K562 (cell line): ENCODE measurements around the gene TRIM26. TPM values are rescaled to one million over a fixed set of nuclear protein-coding genes. Genes with fewer than 3 reads are reported as not detected.
"Not testable (repeated sequence)": the region's sequence is repeated elsewhere in the genome, so short reads cannot be mapped to it uniquely, and the experiment has no call there.

Experiments
- ATAC-seq: fragments of 200-7000 bp; cut with Tn5 transposase; 3 replicates; pipeline ENCODE4 v1.9.1; 2020; ENCODE audit warnings: moderate library complexity
- BruUV-seq: library from RNA; stranded (reverse); fragments of 400-500 nt; replicated peaks from 2 replicates; lab custom pipeline; 2021; lab: Mats Ljungman, UMichigan
- CTCF ChIA-PET: fragments of 300-600 bp; formaldehyde crosslinking; extraction: SDS; loops from one replicate; lab custom pipeline; 2021; ENCODE audit warnings: low intra/inter-chr PET ratio; lab: Yijun Ruan, JAX
- POLR2A ChIA-PET: fragments of 300-600, 350-650 bp; sonication (Branson Sonifier 250); formaldehyde crosslinking; extraction: SDS; loops from one replicate; lab custom pipeline; 2021; ENCODE audit warnings: antibody characterized with exemption, inconsistent platforms; lab: Yijun Ruan, JAX
- DNase-seq, 4 experiments: peaks; one replicate each; pipeline versions ENCODE4 v3.0.0 to v3.0.0-alpha.2; 2011 to 2018; ENCODE audit warnings: low spot score in 3 of 4, mixed read lengths in 3 of 4; ENCODE audit errors: extremely low read depth in 1 of 4
- FAIRE-seq: peaks from 2 replicates; lab custom pipeline; 2011; peaks lifted over from hg19 to GRCh38; lab: Jason Lieb, UNC
- H2AFZ ChIP-seq: 2 replicates; pipeline ENCODE4 v1.6.0; 2011; ENCODE audit warnings: low read depth, low read length, control low read depth, inconsistent platforms
- H3K27ac ChIP-seq: fragments of 200-600 bp; 3 replicates; pipeline ENCODE4 v1.8.0; 2011; ENCODE audit warnings: low read depth, mild to moderate bottlenecking, control low read depth, inconsistent platforms, low read length, moderate library complexity, mixed read lengths; ENCODE audit errors: extremely low read depth
- H3K27me3 ChIP-seq, 2 experiments: fragments of 300-600 bp in 1 of 2; 2 replicates in 1 of 2; 3 replicates in 1 of 2; pipeline versions ENCODE4 v1.6.0 to v1.8.0; 2011; ENCODE audit warnings: inconsistent platforms in 2 of 2, low read length in 2 of 2, mild to moderate bottlenecking in 1 of 2, mixed read lengths in 1 of 2, moderate library complexity in 1 of 2; ENCODE audit not compliant: control insufficient read depth in 2 of 2, insufficient read depth in 2 of 2
- H3K36me3 ChIP-seq: fragments of 300-600 bp; 3 replicates; pipeline ENCODE4 v1.8.0; 2011; ENCODE audit warnings: mild to moderate bottlenecking, low read length, inconsistent platforms; ENCODE audit not compliant: control insufficient read depth, insufficient read depth
- H3K4me1 ChIP-seq, 2 experiments: fragments of 200-600 bp in 1 of 2; replicated peaks in 1 of 2; 2 replicates in 1 of 2; 3 replicates in 1 of 2; pipeline versions ENCODE4 v1.5.1 to v1.8.0; 2011; ENCODE audit warnings: inconsistent platforms in 2 of 2, low read length in 2 of 2, mild to moderate bottlenecking in 1 of 2, mixed read lengths in 1 of 2, moderate library complexity in 1 of 2; ENCODE audit not compliant: control insufficient read depth in 2 of 2, insufficient read depth in 2 of 2
- H3K4me2 ChIP-seq: 2 replicates; pipeline ENCODE4 v1.6.1; 2011; ENCODE audit warnings: low read length, control low read depth, inconsistent platforms, mixed read lengths; ENCODE audit not compliant: insufficient read depth
- H3K4me3 ChIP-seq: fragments of 200-600 bp; sonication (generic), shearing (Covaris generic); 2 replicates; pipeline ENCODE4 v1.5.1; 2016; ENCODE audit warnings: control low read depth, inconsistent platforms
- H3K79me2 ChIP-seq: fragments of 200-600 bp; 3 replicates; pipeline ENCODE4 v1.8.0; 2011; ENCODE audit warnings: low read length, inconsistent platforms; ENCODE audit not compliant: control insufficient read depth, insufficient read depth
- H3K9ac ChIP-seq, 2 experiments: 2 replicates each; pipeline versions ENCODE4 v1.6.0 to v1.6.1; 2011; ENCODE audit warnings: low read depth in 2 of 2, low read length in 2 of 2, control low read depth in 1 of 2, inconsistent platforms in 1 of 2, mild to moderate bottlenecking in 1 of 2, mixed read lengths in 1 of 2; ENCODE audit not compliant: insufficient read depth in 1 of 2
- H3K9me1 ChIP-seq: one replicate; pipeline ENCODE4 v1.6.0; 2011; ENCODE audit warnings: inconsistent platforms, mild to moderate bottlenecking, low read length, moderate library complexity; ENCODE audit not compliant: control insufficient read depth, insufficient read depth
- H3K9me3 ChIP-seq: replicated peaks from 2 replicates; pipeline ENCODE4 v1.5.1; 2011; ENCODE audit warnings: low read depth, low read length, inconsistent platforms; ENCODE audit not compliant: control insufficient read depth, insufficient read depth
- H4K20me1 ChIP-seq: replicated peaks from 2 replicates; pipeline ENCODE4 v1.6.1; 2011; ENCODE audit warnings: low read length, inconsistent platforms, mixed read lengths; ENCODE audit not compliant: control insufficient read depth, insufficient read depth
- CHD4 ChIP-seq: fragments of 200-600 bp; sonication (generic); IDR thresholded peaks from 3 replicates; pipeline ENCODE4 v1.6.1; 2012; ENCODE audit warnings: low read depth, mild to moderate bottlenecking, mixed read lengths, low read length, inconsistent platforms; ENCODE audit not compliant: insufficient read depth, insufficient replicate concordance, poor library complexity, severe bottlenecking
- HDAC8 ChIP-seq: fragments of 450-650 bp; IDR thresholded peaks from 2 replicates; pipeline ENCODE4 v1.6.1; 2016; ENCODE audit warnings: mild to moderate bottlenecking, missing genetic modification characterization, moderate library complexity, missing compliant biosample characterization
- HNRNPLL ChIP-seq: fragments of 200-400 bp; formaldehyde crosslinking; IDR thresholded peaks from 2 replicates; pipeline ENCODE4 v1.6.1; 2017; ENCODE audit warnings: low read length, low read depth, mild to moderate bottlenecking; ENCODE audit not compliant: poor library complexity, severe bottlenecking
- RBM39 ChIP-seq: fragments of 200-400 bp; formaldehyde crosslinking; optimal IDR thresholded peaks from 2 replicates; pipeline ENCODE3; 2018; ENCODE audit warnings: low read depth, low read length
- RFX5 ChIP-seq: IDR thresholded peaks from 2 replicates; pipeline ENCODE4 v1.6.1; 2011; ENCODE audit warnings: low read depth, mild to moderate bottlenecking, improper control_type of control experiment, low read length
- ZHX1 ChIP-seq: fragments of 150-350 bp; conservative IDR thresholded peaks from 2 replicates; pipeline ENCODE4 v1.6.1; 2014; ENCODE audit warnings: low read length
- ZNF395 ChIP-seq: fragments of 200-800 bp; sonication (Bioruptor generic); IDR thresholded peaks from 2 replicates; pipeline ENCODE4 v1.6.1; 2017; ENCODE audit warnings: missing genetic modification characterization, missing compliant biosample characterization
- ZNF655 ChIP-seq: fragments of 250-450 bp; sonication (Bioruptor Pico); IDR thresholded peaks from 2 replicates; pipeline ENCODE4 v1.5.0; 2021
- WGBS: fragments of 100-300 bp; shearing (Covaris generic); methylation state at CpG from one replicate; pipeline ENCODE4 v1.1.6; 2016; ENCODE audit warnings: low coverage, mixed read lengths; ENCODE audit not compliant: insufficient coverage; ENCODE audit errors: missing lambda C conversion rate; 5-methylcytosine and 5-hydroxymethylcytosine counted together
- in situ Hi-C: fragments of 300-500 bp; cut with MboI; formaldehyde crosslinking; loops from 4 replicates; pipeline ENCODE4 v1.15.0; 2018; ENCODE audit warnings: inconsistent platforms, mixed read lengths
- intact Hi-C: fragments of 100-400 bp; cut with micrococcal nuclease; formaldehyde crosslinking; loops from 2 replicates; pipeline ENCODE4 v1.14.2; 2022
- polyA plus RNA-seq, 8 experiments: library from polyadenylated mRNA; depleted of rRNA in 4 of 8; stranded (reverse) in 5 of 8; unstranded in 3 of 8; fragments of >200 nt; fragmentation: Nextera tagmentation in 2 of 8; fragmentation: Illumina TruSeq in 1 of 8; extraction: Ambion mirVana in 2 of 8; extraction: Trizol in 1 of 8; gene quantifications; 2 replicates each; pipeline versions ENCODE4 v1.2.1 to v1.2.3, GENCODE V29; 2011 to 2014; ENCODE audit warnings: inconsistent platforms in 1 of 8, missing spikeins in 1 of 8
- total RNA-seq, 7 experiments: library from RNA; depleted of rRNA in 6 of 7; stranded (reverse); fragments of >200 nt in 6 of 7; fragmentation: Illumina TruSeq in 2 of 7; extraction: Trizol in 2 of 7; gene quantifications; 2 replicates each; pipeline versions ENCODE4 v1.2.1 to v1.2.3, GENCODE V29; 2011 to 2021; ENCODE audit warnings: low replicate concordance in 1 of 7

Gene TRIM26
- total and polyA plus RNA-seq, 9 of the 15 experiments (the other 6 are each of a cell fraction or from before 2014, with no cell fraction given) = 0.80 to 5.0 (median 2.8) TPM

GRCh38 chr6:30258204-30258603 lies 45.0 kb upstream of the TRIM26 start (continued):
- TF ChIP-seq HNRNPLL = no peak
- TF ChIP-seq CHD4 = no peak
- TF ChIP-seq, all 486 proteins: peak for 0

GRCh38 chr6:30252417-30252816 lies 39.2 kb upstream of the TRIM26 start:
- WGBS = 0% methylated on average over 1 of the region's 1 CpG
- BruUV-seq = not testable (repeated sequence)

GRCh38 chr6:30244560-30244959 lies 31.4 kb upstream of the TRIM26 start:
- DNase-seq = no peak
- no peak overlapping the region for H3K4me2 ChIP-seq
- no TSS peak for BruUV-seq
- H3K36me3 ChIP-seq = no peaks in the 10 kb centered on the region
- FAIRE-seq = no peak
- no peaks in the 10 kb centered on the region for H3K9me3 ChIP-seq
- H2AFZ ChIP-seq = no peak overlapping the region
- 8% methylated on average over 3 of the region's 3 CpGs for WGBS
- POLR2A ChIA-PET = no interaction called here
- intact Hi-C loops (no loop called here), in situ Hi-C loops (no loop called here)
- no peaks in the 10 kb centered on the region for H3K4me1 ChIP-seq
- H3K27me3 ChIP-seq = peaks cover 18 to 26% of the 10 kb centered on the region in 2 experiments; a peak in 3 of 5 replicates
- no peak overlapping the region for H3K4me3 ChIP-seq
- H4K20me1 ChIP-seq = no peaks in the 10 kb centered on the region
- H3K79me2 ChIP-seq = no peaks in the 10 kb centered on the region
- H3K9me1 ChIP-seq = no peaks in the 10 kb centered on the region
- CTCF ChIA-PET = no interaction called here
- no peak overlapping the region for H3K27ac ChIP-seq
- no peak overlapping the region for H3K9ac ChIP-seq
- ATAC-seq = no peak
- TF ChIP-seq ZNF655 (no peak), ZHX1 (no peak), RFX5 (no peak), RBM39 (no peak), ZNF395 (CRISPR knock-in tag) (no peak), HDAC8 (tag) (no peak)

More at GRCh38 chr6:30252417-30252816, 39.2 kb upstream of the TRIM26 start:
- H3K4me1 ChIP-seq, FAIRE-seq, POLR2A ChIA-PET, DNase-seq, H3K4me2 ChIP-seq, CTCF ChIA-PET, H3K27me3 ChIP-seq, H3K9me3 ChIP-seq, H3K79me2 ChIP-seq, H4K20me1 ChIP-seq, H3K27ac ChIP-seq, ATAC-seq, H3K36me3 ChIP-seq, H3K9me1 ChIP-seq, intact Hi-C loops, in situ Hi-C loops, H3K9ac ChIP-seq, H3K4me3 ChIP-seq, H2AFZ ChIP-seq: not testable (repeated sequence)
